ENCODE results near the gene COL18A1. TPM values are rescaled to one million over a fixed set of nuclear protein-coding genes. Genes with fewer than 3 reads are reported as not detected.

COL18A1 gene
- polyA plus RNA-seq, 6 donors from 2014 or later: 0.13 to 0.49 (median 0.21) TPM

- H3K27me3 Mint-ChIP-seq: peaks cover 7 to 27% (median 17%) of the 10 kb centered on the region in 3 donors
- no peak overlapping the region for H3K4me3 Mint-ChIP-seq
- H3K4me1 Mint-ChIP-seq: no peaks in the 10 kb centered on the region
- ATAC-seq (ENCODE audit: low read depth in 2 of 2) (no peak), DNase-seq (no peak)
- peak overlapping the region in 1 of 6 donors; percentile 63 for H3K27ac Mint-ChIP-seq
- H3K36me3 Mint-ChIP-seq: no peaks in the 10 kb centered on the region
- no peaks in the 10 kb centered on the region for H3K9me3 Mint-ChIP-seq
Measured at GRCh38 chr21:45418301-45419071, 13.5 kb downstream of the COL18A1 start.

DNA sequence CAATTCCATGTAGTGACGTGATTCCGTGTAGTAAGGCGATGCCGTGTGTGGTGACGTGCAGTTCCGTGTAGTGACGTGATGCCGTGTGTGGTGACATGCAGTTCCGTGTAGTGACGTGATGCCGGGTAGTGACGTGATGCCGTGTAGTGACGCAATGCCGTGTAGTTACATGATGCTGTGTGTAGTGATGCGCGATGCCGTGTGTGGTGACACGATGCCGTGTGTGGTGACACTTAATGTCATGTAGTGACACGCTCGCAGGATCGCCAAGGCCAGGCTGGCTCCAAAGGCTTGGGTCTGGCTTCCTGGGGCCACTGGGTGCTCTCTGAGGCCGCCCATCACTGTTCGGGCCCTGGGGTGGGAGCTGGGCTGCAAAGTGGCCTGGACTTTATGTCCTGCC is 14.2 kb downstream of the COL18A1 start:
- ATAC-seq (ENCODE audit: low read depth in 2 of 2): no peak
- Mint-ChIP-seq H3K27ac (peak overlapping the region in 1 of 6 donors; percentile 63), H3K9me3 (no peaks in the 10 kb centered on the region), H3K36me3 (no peaks in the 10 kb centered on the region), H3K4me1 (no peaks in the 10 kb centered on the region), H3K4me3 (no peak overlapping the region), H3K27me3 (peaks cover 7 to 27% (median 17%) of the 10 kb centered on the region in 3 donors)
- DNase-seq: no peak

DNA sequence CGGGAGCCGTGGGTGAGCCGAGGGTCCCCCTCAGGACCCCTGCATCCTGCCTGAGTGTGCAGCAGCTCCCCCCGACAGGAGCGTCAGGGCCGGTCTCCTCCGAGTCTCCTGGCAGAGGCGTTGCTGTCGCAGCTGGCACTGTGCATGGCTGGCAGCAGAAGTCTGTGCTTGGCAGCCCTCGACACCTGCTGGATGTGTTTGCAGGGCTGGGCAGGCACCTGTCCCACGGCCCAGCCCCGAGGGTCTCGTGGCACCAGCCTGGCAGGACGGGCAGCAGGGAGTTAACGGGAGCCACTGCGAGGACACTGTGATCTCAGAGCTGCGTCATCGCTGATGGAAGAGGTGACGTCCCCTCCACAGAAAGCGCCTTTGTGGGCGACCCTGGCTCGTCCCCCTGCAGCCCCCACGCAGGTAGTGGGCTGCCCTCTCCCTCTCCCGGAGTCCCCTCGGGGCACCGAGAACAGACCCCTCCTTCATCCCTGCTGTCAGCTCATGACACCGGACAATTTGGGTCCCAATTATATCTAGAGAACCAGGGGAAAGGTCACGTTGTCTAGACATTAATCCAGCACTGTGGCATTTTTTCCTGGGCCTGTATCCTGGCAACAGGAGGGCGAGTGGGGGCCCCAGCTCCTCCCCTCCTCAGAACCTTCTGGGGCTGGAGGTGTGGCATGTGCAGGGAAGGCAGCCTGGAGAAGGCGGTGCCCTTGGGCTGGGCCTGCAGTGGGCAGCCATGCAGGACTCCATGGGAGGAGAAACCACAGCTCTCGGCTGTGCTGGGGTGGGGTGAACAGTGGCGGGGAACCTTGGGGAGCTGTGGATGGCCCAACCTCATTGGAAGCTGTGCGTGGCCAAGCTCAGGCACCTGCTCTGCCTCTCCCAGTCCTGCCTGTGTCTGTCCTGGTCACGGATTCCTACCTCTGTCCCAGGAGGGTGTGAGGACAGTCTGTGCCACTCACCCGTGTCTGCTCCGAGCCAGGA is 15.4 kb downstream of the COL18A1 start:
- Mint-ChIP-seq H3K27me3 (peaks cover 7 to 19% (median 17%) of the 10 kb centered on the region in 3 donors), H3K9me3 (no peaks in the 10 kb centered on the region), H3K4me1 (no peaks in the 10 kb centered on the region), H3K36me3 (no peaks in the 10 kb centered on the region), H3K4me3 (no peak overlapping the region), H3K27ac (no peak overlapping the region)
- ATAC-seq (ENCODE audit: low read depth in 2 of 2): no peak
- DNase-seq: no peak

DNA sequence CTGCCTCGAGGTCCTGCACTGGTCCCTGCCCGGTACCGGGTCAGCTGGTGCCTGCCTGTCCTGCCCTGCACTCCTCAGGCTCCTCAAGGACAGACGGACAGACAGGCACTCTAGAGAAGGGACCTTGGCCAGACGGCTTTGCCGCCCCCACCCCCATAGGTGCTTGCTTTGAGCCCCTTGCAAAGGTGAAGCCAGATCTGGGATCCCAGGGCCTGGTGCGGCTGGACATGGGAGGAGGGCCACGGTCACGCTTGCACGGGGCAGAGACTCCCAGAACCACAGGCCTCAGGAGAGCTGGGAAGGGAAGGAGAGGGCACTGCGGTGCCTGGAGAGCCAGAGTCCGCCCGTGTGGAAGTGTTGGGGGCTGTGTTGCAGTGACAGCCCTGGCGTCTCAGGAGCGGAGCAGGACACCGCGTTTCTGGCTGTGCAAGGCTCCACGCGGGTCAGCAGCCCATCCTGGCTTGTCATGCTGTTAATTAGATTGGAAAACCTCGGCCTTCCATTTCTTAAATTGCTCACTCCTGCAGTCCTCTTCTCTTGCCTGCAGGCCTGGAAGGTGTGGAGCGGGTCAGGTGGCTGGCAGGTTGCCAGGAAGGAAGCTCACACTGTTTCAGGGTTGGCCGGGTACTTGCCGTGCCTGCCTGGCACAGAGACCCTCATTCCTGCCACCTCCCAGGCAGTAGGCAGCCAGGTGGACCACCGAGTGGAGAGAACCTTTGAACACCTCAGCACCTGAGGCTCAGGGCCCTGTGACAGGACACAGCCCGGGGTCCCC is 16.3 kb downstream of the COL18A1 start:
- Mint-ChIP-seq H3K4me1 (no peaks in the 10 kb centered on the region), H3K4me3 (no peak overlapping the region), H3K36me3 (no peaks in the 10 kb centered on the region), H3K27ac (no peak overlapping the region), H3K27me3 (peaks cover 7 to 19% (median 16%) of the 10 kb centered on the region in 3 donors), H3K9me3 (no peaks in the 10 kb centered on the region)
- DNase-seq (no peak), ATAC-seq (ENCODE audit: low read depth in 2 of 2) (no peak)

DNA sequence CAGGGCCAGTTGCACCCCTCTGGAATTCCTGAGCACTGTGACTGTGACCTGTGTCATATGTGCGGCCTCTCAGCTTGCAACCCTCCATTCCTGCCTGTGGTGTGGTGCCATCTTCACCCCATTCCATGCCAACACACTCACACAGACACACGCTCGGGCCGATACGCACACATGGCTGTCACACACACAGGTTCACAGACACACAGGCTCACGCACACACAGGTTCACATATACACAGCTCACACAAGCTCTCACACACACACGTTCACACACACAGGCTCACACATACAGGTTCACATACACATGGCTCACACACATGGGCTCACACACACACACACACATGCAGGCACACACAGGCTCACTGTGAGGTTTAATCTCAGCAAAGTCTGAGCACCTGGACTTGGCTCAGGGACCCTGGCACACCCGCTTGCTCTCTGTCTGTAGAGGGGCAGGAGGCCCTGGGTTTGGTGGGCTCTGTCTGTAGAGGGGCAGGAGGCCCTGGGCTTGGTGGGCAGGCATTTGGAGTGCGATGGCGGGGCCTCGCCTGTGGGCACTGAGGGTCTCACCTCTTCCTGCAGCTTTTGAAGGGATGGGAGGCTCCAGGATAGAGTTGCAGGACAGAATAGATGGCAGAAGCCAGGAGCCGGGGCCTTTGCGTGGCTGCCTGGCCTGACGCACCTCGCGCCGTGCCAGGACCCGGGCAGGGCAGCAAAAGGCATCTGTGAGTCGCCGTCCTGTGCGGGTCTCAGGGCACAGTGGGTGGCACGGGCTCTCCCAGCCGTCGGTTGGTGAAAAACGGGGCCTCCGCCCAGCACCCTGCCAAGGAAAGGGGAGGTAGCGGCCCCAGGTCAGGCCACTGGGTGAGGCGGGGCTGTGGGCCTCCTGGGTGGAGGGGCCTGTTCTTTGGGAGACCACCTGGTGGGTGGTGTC is 17.1 kb downstream of the COL18A1 start:
- no peak for ATAC-seq (ENCODE audit: low read depth in 2 of 2)
- Mint-ChIP-seq H3K27me3 (peaks cover 0 to 11% (median 7%) of the 10 kb centered on the region in 3 donors), H3K9me3 (no peaks in the 10 kb centered on the region), H3K36me3 (no peaks in the 10 kb centered on the region), H3K27ac (no peak overlapping the region), H3K4me1 (no peaks in the 10 kb centered on the region), H3K4me3 (no peak overlapping the region)
- DNase-seq: no peak

GRCh38 chr21:45423201-45423955 is 18.4 kb downstream of the COL18A1 start:
- DNase-seq (no peak), ATAC-seq (ENCODE audit: low read depth in 2 of 2) (no peak)
- H3K27me3 Mint-ChIP-seq: peaks cover 0 to 7% (median 7%) of the 10 kb centered on the region in 3 donors
- no peak overlapping the region for H3K27ac Mint-ChIP-seq
- H3K4me1 Mint-ChIP-seq: no peaks in the 10 kb centered on the region
- H3K9me3 Mint-ChIP-seq: no peaks in the 10 kb centered on the region
- no peaks in the 10 kb centered on the region for H3K36me3 Mint-ChIP-seq
- no peak overlapping the region for H3K4me3 Mint-ChIP-seq

DNA sequence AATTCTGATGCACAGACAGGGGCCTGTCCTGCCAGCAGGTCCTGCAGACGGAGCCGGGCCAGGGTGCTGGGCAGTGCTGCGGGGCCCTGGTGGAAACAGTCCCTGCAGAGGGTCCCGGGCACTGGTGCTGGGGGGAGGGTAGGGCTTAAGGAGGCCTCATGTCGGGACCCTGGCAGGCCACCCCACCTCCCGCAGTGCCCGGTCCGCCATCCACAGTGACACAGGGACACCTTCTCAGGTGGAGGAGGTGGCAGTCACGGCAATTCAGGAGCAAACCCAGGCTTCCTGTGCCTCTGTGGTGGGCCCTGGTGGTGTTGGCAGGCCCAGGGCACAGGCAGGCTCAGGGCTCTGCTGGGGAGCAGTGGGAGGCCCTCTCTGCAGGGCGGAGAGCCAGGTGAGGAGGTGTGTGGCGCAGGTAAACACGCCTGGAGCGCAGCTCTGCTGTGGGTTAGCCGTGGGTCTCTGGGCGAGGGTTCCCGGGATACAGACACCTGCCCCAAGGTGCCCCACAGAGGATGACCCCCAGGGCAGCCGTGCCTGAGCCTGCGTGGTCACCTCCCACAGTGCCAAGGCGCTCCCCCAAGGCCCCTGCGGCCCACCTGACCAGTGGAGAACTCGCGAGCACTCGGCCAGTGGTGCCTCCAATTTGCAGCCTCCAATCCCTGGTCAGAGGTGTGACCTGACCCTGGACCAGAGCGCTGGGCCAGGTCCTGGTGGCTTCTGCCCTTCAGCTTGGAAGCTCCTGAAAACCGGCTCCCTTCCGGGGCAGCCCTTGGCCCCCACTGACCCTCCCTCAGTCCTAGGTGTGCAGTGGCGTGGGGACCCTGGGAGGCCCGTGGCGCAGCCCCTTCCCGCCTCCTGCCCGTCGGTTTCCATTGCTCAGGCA is 19.2 kb downstream of the COL18A1 start:
- peaks cover 0 to under 1% (median 0%) of the 10 kb centered on the region in 3 donors for H3K27me3 Mint-ChIP-seq
- H3K36me3 Mint-ChIP-seq: no peaks in the 10 kb centered on the region
- ATAC-seq (ENCODE audit: low read depth in 2 of 2) (no peak), DNase-seq (no peak)
- H3K4me3 Mint-ChIP-seq: no peak overlapping the region
- H3K4me1 Mint-ChIP-seq: no peaks in the 10 kb centered on the region
- no peak overlapping the region for H3K27ac Mint-ChIP-seq
- H3K9me3 Mint-ChIP-seq: no peaks in the 10 kb centered on the region

DNA sequence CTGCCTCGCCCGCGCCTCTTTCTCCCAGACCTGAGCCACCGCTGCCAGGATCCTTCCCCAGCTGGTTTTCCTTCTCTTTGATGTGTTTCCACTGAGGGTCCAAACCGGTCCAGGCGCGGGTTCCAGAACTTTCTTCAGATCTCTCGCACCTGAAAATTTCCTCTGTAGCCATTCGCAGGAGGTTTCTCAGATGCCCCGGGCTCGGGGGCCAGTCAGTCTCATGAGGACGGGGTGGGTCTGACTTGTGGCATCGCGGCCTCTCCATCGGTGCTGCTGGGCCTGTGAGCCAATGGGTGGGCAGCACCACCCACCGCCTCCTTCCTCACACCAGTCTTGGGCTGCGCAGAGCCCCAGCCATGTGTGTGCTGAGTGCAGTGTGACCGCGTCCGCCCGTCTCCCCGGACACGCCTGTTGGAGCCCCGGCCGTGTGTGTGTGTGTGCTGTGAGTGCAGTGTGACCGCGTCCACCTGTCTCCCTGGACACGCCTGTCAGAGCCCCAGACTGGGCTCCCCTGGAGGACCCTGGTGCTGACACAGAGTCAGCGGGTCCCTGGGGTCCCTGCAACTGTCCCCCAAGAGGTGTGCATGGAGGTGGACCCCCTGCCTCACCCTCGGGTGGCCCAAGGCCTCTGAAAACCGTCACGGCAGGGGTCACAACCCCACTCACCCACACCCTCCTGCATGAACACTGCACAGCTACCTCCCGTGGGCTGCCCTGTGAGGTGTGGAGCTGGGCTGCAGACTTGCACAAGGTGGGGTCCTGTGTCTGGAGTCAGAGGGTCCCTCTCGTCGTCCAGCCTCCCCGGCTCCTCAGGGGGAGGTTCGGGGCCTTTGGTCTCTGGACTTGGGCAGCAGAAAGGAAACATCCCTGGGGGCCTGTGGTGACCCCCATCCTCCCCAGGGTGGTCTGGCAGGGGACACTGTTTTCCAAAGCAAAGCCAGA is 20.2 kb downstream of the COL18A1 start:
- DNase-seq (no peak), ATAC-seq (ENCODE audit: low read depth in 2 of 2) (no peak)
- Mint-ChIP-seq H3K27me3 (peaks cover 0 to 7% (median 6%) of the 10 kb centered on the region in 3 donors), H3K9me3 (no peaks in the 10 kb centered on the region), H3K36me3 (no peaks in the 10 kb centered on the region), H3K4me3 (no peak overlapping the region), H3K27ac (no peak overlapping the region), H3K4me1 (no peaks in the 10 kb centered on the region)

- Mint-ChIP-seq H3K4me1 (no peaks in the 10 kb centered on the region), H3K27me3 (peaks cover 0 to 16% (median 10%) of the 10 kb centered on the region in 3 donors), H3K9me3 (no peaks in the 10 kb centered on the region), H3K27ac (no peak overlapping the region), H3K4me3 (no peak overlapping the region), H3K36me3 (no peaks in the 10 kb centered on the region)
- ATAC-seq (ENCODE audit: low read depth in 2 of 2): no peak
- no peak for DNase-seq
Measured at GRCh38 chr21:45427331-45428271, 22.6 kb downstream of the COL18A1 start.

GRCh38 chr21:45428534-45428933 is 23.6 kb downstream of the COL18A1 start:
- Mint-ChIP-seq H3K36me3 (no peaks in the 10 kb centered on the region), H3K9me3 (no peaks in the 10 kb centered on the region), H3K4me3 (no peak overlapping the region), H3K4me1 (no peaks in the 10 kb centered on the region), H3K27ac (no peak overlapping the region), H3K27me3 (peaks cover 0 to 17% (median 10%) of the 10 kb centered on the region in 3 donors)
- DNase-seq: no peak
- no peak for ATAC-seq (ENCODE audit: low read depth in 2 of 2)
